Activated CD8-positive, alpha-beta memory T cell treated with anti-CD3 and anti-CD28 coated beads for 4 hours (primary cell): ENCODE data around the gene LIPE.

Experiments
- DNase-seq, 2 donors: peaks; one replicate each; pipeline ENCODE4 v3.0.0-alpha.2; 2020; ENCODE audit warnings: low read depth in 2 of 2

Gene LIPE

DNA sequence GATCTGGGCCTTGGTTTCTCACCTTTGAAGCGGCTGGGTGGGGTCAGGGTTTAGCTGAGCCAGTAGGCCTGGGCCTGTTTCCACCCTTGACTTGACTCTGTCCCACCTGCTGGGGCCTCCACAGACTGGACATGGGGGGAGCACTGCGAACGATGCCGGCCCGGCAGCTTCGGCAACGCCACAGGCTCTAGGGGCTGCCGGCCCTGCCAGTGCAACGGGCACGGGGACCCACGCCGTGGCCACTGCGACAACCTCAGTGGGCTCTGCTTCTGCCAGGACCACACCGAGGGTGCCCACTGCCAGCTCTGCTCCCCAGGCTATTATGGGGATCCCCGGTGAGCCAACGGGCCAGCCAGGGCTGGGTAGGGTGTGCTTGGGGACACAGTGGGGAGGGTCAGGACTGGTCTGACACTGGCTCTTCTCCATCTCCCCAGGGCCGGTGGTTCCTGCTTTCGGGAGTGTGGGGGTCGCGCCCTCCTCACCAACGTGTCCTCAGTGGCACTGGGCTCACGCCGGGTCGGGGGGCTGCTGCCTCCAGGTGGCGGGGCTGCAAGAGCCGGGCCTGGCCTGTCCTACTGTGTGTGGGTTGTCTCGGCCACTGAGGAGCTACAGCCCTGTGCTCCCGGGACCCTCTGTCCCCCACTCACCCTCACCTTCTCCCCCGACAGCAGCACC is 73.7 kb downstream of the LIPE start:
- no peak for DNase-seq

DNA sequence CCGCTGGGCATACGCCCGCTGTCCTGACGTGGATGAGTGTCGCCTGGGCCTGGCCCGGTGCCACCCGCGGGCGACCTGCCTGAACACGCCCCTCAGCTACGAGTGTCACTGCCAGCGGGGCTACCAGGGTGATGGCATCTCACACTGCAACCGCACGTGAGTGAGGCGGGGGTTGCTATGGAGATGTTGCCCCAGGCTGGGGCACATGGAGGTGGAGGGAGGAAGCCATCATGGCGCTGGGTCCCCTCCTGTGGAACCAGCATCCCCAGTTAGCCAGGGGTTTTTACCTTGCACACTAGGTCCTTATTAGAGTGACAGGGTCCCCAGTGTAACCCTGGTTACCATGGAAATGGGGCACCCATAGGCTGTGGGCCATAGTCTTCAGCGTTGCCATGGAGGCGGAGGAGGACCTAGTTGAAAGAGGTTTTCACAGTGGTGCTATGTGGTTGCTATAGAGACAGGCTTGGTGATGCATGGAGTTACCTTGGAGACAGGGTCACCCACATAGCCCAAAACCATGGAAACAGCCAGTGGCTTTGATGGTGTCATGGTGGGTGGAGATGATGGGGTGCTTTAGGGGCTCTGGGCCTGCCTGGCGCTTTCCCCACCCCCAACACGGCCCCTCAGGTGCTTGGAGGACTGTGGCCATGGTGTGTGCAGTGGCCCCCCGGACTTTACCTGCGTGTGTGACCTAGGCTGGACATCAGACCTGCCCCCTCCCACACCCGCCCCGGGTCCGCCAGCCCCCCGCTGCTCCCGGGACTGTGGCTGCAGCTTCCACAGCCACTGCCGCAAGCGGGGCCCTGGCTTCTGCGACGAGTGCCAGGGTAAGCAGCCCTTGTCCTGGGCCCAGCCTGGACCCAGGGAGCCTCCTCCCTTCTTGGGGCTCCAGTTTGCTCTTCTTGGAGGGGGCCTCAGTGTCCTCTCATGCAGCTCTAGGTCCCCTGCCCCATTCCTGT is 74.6 kb downstream of the LIPE start:
- no peak for DNase-seq
